Sigmoid colon (tissue), 7 donors: ENCODE results near the gene FAM76B. TPM values are rescaled to one million over a fixed set of nuclear protein-coding genes. Genes with fewer than 3 reads are reported as not detected.

Experiments used
- DNase-seq: peaks from one replicate; pipeline ENCODE4 v3.0.0-alpha.2; 2019
- H3K27ac ChIP-seq, 4 donors: fragments of 200-600 bp; sonication (generic); one replicate each; pipeline ENCODE4 v1.5.1; 2016 to 2019; ENCODE audit warnings: mild to moderate bottlenecking in 1 of 4
- H3K27me3 ChIP-seq, 3 donors: fragments of 200-600 bp; sonication (generic); one replicate each; pipeline ENCODE4 v1.5.1; 2019; ENCODE audit warnings: mild to moderate bottlenecking in 1 of 3
- H3K36me3 ChIP-seq, 4 donors: fragments of 200-600 bp; sonication (generic); one replicate each; pipeline ENCODE4 v1.5.1; 2016 to 2019
- H3K4me1 ChIP-seq, 4 donors: fragments of 200-600 bp; sonication (generic); one replicate each; pipeline ENCODE4 v1.5.1; 2017 to 2019
- H3K4me3 ChIP-seq, 4 donors: fragments of 200-600 bp; sonication (generic); one replicate each; pipeline ENCODE4 v1.5.1; 2017 to 2019; ENCODE audit warnings: mild to moderate bottlenecking in 2 of 4, moderate library complexity in 1 of 4
- H3K9me3 ChIP-seq, 4 donors: fragments of 200-600 bp in 3 of 4; sonication (generic) in 3 of 4; one replicate each; pipeline versions ENCODE4 v1.5.1 to v1.6.1; 2013 to 2019
- CTCF ChIP-seq, 4 experiments: fragments of 450-650 bp in 3 of 4; fragments of 200-600 bp in 1 of 4; IDR thresholded peaks; one replicate each; pipeline ENCODE4 v1.5.1; 2016 to 2019; ENCODE audit warnings: antibody characterized with exemption in 4 of 4, mild to moderate bottlenecking in 3 of 4, moderate library complexity in 2 of 4
- EP300 ChIP-seq, 4 donors: sonication (generic); formaldehyde crosslinking; IDR thresholded peaks; one replicate each; pipeline ENCODE4 v1.6.1; 2017; ENCODE audit warnings: antibody characterized with exemption in 4 of 4
- POLR2A ChIP-seq, 2 donors: fragments of 450-650 bp; IDR thresholded peaks; one replicate each; pipeline ENCODE4 v1.6.1; 2016; ENCODE audit warnings: antibody characterized with exemption in 2 of 2, mild to moderate bottlenecking in 2 of 2, moderate library complexity in 2 of 2
- POLR2AphosphoS5 ChIP-seq, 4 donors: sonication (generic); formaldehyde crosslinking; IDR thresholded peaks; one replicate each; pipeline ENCODE4 v1.6.1; 2017; ENCODE audit warnings: antibody characterized with exemption in 4 of 4
- WGBS, 2 donors: extraction: QIAGEN DNeasy Blood & Tissue Kit; methylation state at CpG; one replicate each; pipeline ENCODE4 v1.1.7; 2013; 5-methylcytosine and 5-hydroxymethylcytosine counted together
- intact Hi-C: fragments of 100-400 bp; cut with DNase I; formaldehyde crosslinking; loops from one replicate; pipeline ENCODE4 v1.15.1; 2023
- polyA plus RNA-seq, 3 donors: library from polyadenylated mRNA; stranded (reverse); fragments of 200-250 nt; gene quantifications; one replicate each; pipeline ENCODE4 v1.2.3, GENCODE V29; 2013
- total RNA-seq, 4 donors: library from RNA; depleted of rRNA; stranded (reverse); fragments of >200 nt; gene quantifications; one replicate each; pipeline ENCODE4 v1.1.0, GENCODE V29; 2016
- donor health status: healthy with polysubstance abuse.
- donor health status: Bipolar disorder and iron deficiency.
- donor health status: healthy.

The FAM76B gene
- total and polyA plus RNA-seq, 7 donors = 3.9 to 33.0 (median 19.3) TPM

- intact Hi-C loops = no loop called here
- no peak overlapping the region for H3K27ac ChIP-seq
- peaks cover 0 to 40% (median 6%) of the 10 kb centered on the region in 4 donors for H3K36me3 ChIP-seq
- no peak overlapping the region for H3K4me3 ChIP-seq
- no peak for TF ChIP-seq EP300 (IDR thresholded peaks at IDR 0.05)
- no peak for TF ChIP-seq CTCF (IDR thresholded peaks at IDR 0.05)
- TF ChIP-seq POLR2A (IDR thresholded peaks at IDR 0.05) = no peak
- TF ChIP-seq POLR2AphosphoS5 (IDR thresholded peaks at IDR 0.05) = no peak
- H3K4me1 ChIP-seq = no peaks in the 10 kb centered on the region
- no peak for DNase-seq
- no peaks in the 10 kb centered on the region for H3K9me3 ChIP-seq
- H3K27me3 ChIP-seq = no peaks in the 10 kb centered on the region
- WGBS, 2 donors = 64 to 82% methylated on average over 2 of the region's 2 CpGs
Measured at GRCh38 chr11:95805869-95806268, 16.3 kb upstream of the FAM76B start.

- H3K4me1 ChIP-seq = no peaks in the 10 kb centered on the region
- H3K27ac ChIP-seq = no peak overlapping the region
- H3K36me3 ChIP-seq = peaks cover 0 to 58% (median 6%) of the 10 kb centered on the region in 4 donors
- H3K27me3 ChIP-seq = no peaks in the 10 kb centered on the region
- WGBS, 2 donors = 93 to 96% methylated on average over 2 of the region's 2 CpGs
- no peak overlapping the region for H3K4me3 ChIP-seq
- no peak for TF ChIP-seq EP300 (IDR thresholded peaks at IDR 0.05)
- TF ChIP-seq POLR2A (IDR thresholded peaks at IDR 0.05) = no peak
- TF ChIP-seq CTCF (IDR thresholded peaks at IDR 0.05) = no peak
- TF ChIP-seq POLR2AphosphoS5 (IDR thresholded peaks at IDR 0.05) = no peak
- no peak for DNase-seq
- intact Hi-C loops = no loop called here
- H3K9me3 ChIP-seq = no peaks in the 10 kb centered on the region
Measured at GRCh38 chr11:95803973-95804372, 14.4 kb upstream of the FAM76B start.

GRCh38 chr11:95802806-95803205 lies 13.2 kb upstream of the FAM76B start:
- Histone ChIP-seq H3K27me3 (no peaks in the 10 kb centered on the region), H3K4me1 (no peaks in the 10 kb centered on the region), H3K4me3 (no peak overlapping the region), H3K27ac (no peak overlapping the region), H3K36me3 (peaks cover 0 to 58% (median 6%) of the 10 kb centered on the region in 4 donors), H3K9me3 (no peaks in the 10 kb centered on the region)
- 96 to 98% methylated on average over 1 of the region's 1 CpG for WGBS, 2 donors
- DNase-seq = no peak
- TF ChIP-seq POLR2AphosphoS5 (IDR thresholded peaks at IDR 0.05) (no peak), POLR2A (IDR thresholded peaks at IDR 0.05) (no peak), EP300 (IDR thresholded peaks at IDR 0.05) (no peak), CTCF (IDR thresholded peaks at IDR 0.05) (no peak)
- intact Hi-C loops = no loop called here

- no peak for DNase-seq
- H3K9me3 ChIP-seq = no peaks in the 10 kb centered on the region
- peaks cover 0 to 46% (median 2%) of the 10 kb centered on the region in 4 donors for H3K36me3 ChIP-seq
- intact Hi-C loops = no loop called here
- H3K4me3 ChIP-seq = no peak overlapping the region
- no peaks in the 10 kb centered on the region for H3K4me1 ChIP-seq
- no peaks in the 10 kb centered on the region for H3K27me3 ChIP-seq
- no peak for TF ChIP-seq EP300 (IDR thresholded peaks at IDR 0.05)
- no peak for TF ChIP-seq CTCF (IDR thresholded peaks at IDR 0.05)
- no peak for TF ChIP-seq POLR2AphosphoS5 (IDR thresholded peaks at IDR 0.05)
- no peak for TF ChIP-seq POLR2A (IDR thresholded peaks at IDR 0.05)
- 95 to 97% methylated on average over 12 of the region's 12 CpGs for WGBS, 2 donors
- no peak overlapping the region for H3K27ac ChIP-seq
Measured at GRCh38 chr11:95800438-95800837, 10.9 kb upstream of the FAM76B start.

- no peaks in the 10 kb centered on the region for H3K27me3 ChIP-seq
- WGBS, 2 donors = 94 to 97% methylated on average over 1 of the region's 1 CpG
- no peak overlapping the region for H3K27ac ChIP-seq
- intact Hi-C loops = no loop called here
- no peak overlapping the region for H3K4me3 ChIP-seq
- no peaks in the 10 kb centered on the region for H3K4me1 ChIP-seq
- no peaks in the 10 kb centered on the region for H3K9me3 ChIP-seq
- peaks cover 0 to 42% (median 2%) of the 10 kb centered on the region in 4 donors for H3K36me3 ChIP-seq
- DNase-seq = no peak
- TF ChIP-seq POLR2A (IDR thresholded peaks at IDR 0.05) = no peak
- no peak for TF ChIP-seq POLR2AphosphoS5 (IDR thresholded peaks at IDR 0.05)
- TF ChIP-seq EP300 (IDR thresholded peaks at IDR 0.05) = no peak
- TF ChIP-seq CTCF (IDR thresholded peaks at IDR 0.05) = no peak
Measured at GRCh38 chr11:95799546-95799945, 10.0 kb upstream of the FAM76B start.
